Measurements from ENCODE around the gene TNFRSF6B. TPM values are rescaled to one million over a fixed set of nuclear protein-coding genes. Genes with fewer than 3 reads are reported as not detected.
"Not testable (repeated sequence)": the region's sequence is repeated elsewhere in the genome, so short reads cannot be mapped to it uniquely, and the experiment has no call there.

Gene TNFRSF6B
- polyA plus RNA-seq, 1 of the 3 experiments (the other 2 are of a cell fraction), result 9.4 TPM

GRCh38 chr20:63648190-63648589 lies 48.3 kb upstream of the TNFRSF6B start (continued):
- TF ChIP-seq PBX3 (IDR thresholded peaks at IDR 0.05) (no peak), CHD2 (IDR thresholded peaks at IDR 0.05; ENCODE audit: low read length, partially characterized antibody) (no peak)

DNA sequence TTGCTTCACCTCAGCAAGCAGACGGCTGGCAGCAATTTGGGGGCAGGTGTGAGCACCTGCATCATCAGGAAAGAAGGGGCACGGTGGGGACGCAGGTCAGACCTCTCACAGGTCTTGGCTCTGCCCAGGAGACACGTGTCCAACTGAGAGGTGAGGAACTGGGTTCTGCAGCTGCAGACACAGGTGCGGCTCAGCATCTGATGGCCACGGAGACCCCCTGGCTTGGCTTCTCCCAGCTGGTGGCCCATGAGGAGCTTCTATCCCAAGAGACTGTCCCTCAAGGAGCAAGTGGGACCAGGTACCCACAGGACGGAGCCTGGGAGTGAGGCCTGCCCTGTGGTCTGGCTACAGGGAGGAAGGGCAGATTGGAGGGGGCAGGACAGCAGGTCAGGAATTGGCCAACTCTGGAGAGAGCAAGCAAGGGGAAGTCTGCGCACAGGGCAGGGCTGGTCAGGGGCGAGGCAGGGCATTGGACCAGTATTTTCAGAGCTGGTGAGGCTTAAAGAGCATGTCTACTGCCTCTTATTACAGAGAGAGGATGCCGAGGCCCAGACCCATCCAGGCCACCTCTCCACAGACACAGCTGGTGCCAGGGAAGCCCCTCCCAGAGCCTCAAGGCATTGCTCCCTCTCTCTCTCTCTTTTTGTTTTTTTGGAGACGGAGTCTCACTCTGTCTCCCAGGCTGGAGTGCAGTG lies 47.4 kb upstream of the TNFRSF6B start:
- Histone ChIP-seq H3K9me2 (no peaks in the 10 kb centered on the region), H3K9me3 (no peaks in the 10 kb centered on the region), H3F3A (replicated peaks; ENCODE audit: insufficient read depth) (no peaks in the 10 kb centered on the region), H3K4me1 (ENCODE audit: control insufficient read depth in 1 of 2, insufficient read depth in 2 of 2, low read depth in 1 of 2, low read length in 1 of 2) (peaks cover 8 to 9% of the 10 kb centered on the region in 2 experiments; a peak in 2 of 4 replicates), H2AFZ (ENCODE audit: low read depth) (no peak overlapping the region), H3K36me3 (replicated peaks in 1 of 2; ENCODE audit: control insufficient read depth in 1 of 2, insufficient read depth in 2 of 2, low read length in 1 of 2) (no peaks in the 10 kb centered on the region), H3K4me3 (ENCODE audit: low read depth in 2 of 2, low read length in 1 of 2) (no peak overlapping the region), H3K79me2 (ENCODE audit: insufficient read depth) (peaks cover 20% of the 10 kb centered on the region), H3K4me2 (no peak overlapping the region), H3K9ac (no peak overlapping the region), H3K27ac (ENCODE audit: low read depth in 2 of 2, low read length in 1 of 2) (no peak overlapping the region), H4K20me1 (ENCODE audit: insufficient read depth) (peaks cover 31% of the 10 kb centered on the region), H3K27me3 (ENCODE audit: insufficient read depth) (no peaks in the 10 kb centered on the region)
- no peak for DNase-seq
- TF ChIP-seq RCOR1 (IDR thresholded peaks at IDR 0.05; ENCODE audit: low read length) (no peak), EP300 (IDR thresholded peaks at IDR 0.05; ENCODE audit: borderline replicate concordance in 1 of 2, low read depth in 1 of 2, low read length in 1 of 2) (no peak), EZH2phosphoT487 (IDR thresholded peaks at IDR 0.05; ENCODE audit: borderline replicate concordance, low read depth) (no peak), TEAD4 (IDR thresholded peaks at IDR 0.05; ENCODE audit: borderline replicate concordance, insufficient read depth) (no peak), JUND (IDR thresholded peaks at IDR 0.05) (no peak), MXI1 (IDR thresholded peaks at IDR 0.05; ENCODE audit: low read depth, low read length) (no peak), MEF2A (IDR thresholded peaks at IDR 0.05; ENCODE audit: borderline replicate concordance, low read depth) (no peak), FOXJ3 (CRISPR knock-in tag; IDR thresholded peaks at IDR 0.05) (no peak)
- ChIA-PET CTCF (interaction anchor here (0.9 to 1.4 kb wide), 2 partner anchors 111 to 126 kb away, joined by 3 to 4 read pairs; no protein-coding TSS in a partner anchor), POLR2A (no interaction called here)
- WGBS (ENCODE audit: low lambda C conversion rate), result 85% methylated on average over 6 of the region's 11 CpGs

GRCh38 chr20:63650486-63650885 lies 46.0 kb upstream of the TNFRSF6B start:
- H3K9ac ChIP-seq; H3K4me2 ChIP-seq; H3K27me3 ChIP-seq (ENCODE audit: insufficient read depth); H3F3A ChIP-seq (replicated peaks; ENCODE audit: insufficient read depth); POLR2A ChIA-PET; H3K9me3 ChIP-seq; CTCF ChIA-PET; DNase-seq; H2AFZ ChIP-seq (ENCODE audit: low read depth); H3K27ac ChIP-seq (ENCODE audit: low read depth in 2 of 2, low read length in 1 of 2); H3K36me3 ChIP-seq (replicated peaks in 1 of 2; ENCODE audit: control insufficient read depth in 1 of 2, insufficient read depth in 2 of 2, low read length in 1 of 2); H3K4me3 ChIP-seq (ENCODE audit: low read depth in 2 of 2, low read length in 1 of 2); H3K9me2 ChIP-seq: not testable (repeated sequence)
- H3K4me1 ChIP-seq (ENCODE audit: control insufficient read depth in 1 of 2, insufficient read depth in 2 of 2, low read depth in 1 of 2, low read length in 1 of 2), result peaks cover 8 to 17% of the 10 kb centered on the region in 2 experiments; a peak in 2 of 4 replicates
- H3K79me2 ChIP-seq (ENCODE audit: insufficient read depth), result peaks cover 20% of the 10 kb centered on the region
- peaks cover 31% of the 10 kb centered on the region for H4K20me1 ChIP-seq (ENCODE audit: insufficient read depth)
- WGBS (ENCODE audit: low lambda C conversion rate), result 98% methylated on average over 10 of the region's 25 CpGs

Data from SK-N-SH (cell line).